IPS DF 4.7 (cell line): ENCODE data around the gene ESYT2.
"Not testable (repeated sequence)": the region's sequence is repeated elsewhere in the genome, so short reads cannot be mapped to it uniquely, and the experiment has no call there.

Source experiments
- DNase-seq: peaks from one replicate; pipeline ENCODE4 v3.0.0-alpha.2; 2013; ENCODE audit warnings: low spot score; ENCODE audit errors: extremely low read depth

ESYT2 gene, protein sequence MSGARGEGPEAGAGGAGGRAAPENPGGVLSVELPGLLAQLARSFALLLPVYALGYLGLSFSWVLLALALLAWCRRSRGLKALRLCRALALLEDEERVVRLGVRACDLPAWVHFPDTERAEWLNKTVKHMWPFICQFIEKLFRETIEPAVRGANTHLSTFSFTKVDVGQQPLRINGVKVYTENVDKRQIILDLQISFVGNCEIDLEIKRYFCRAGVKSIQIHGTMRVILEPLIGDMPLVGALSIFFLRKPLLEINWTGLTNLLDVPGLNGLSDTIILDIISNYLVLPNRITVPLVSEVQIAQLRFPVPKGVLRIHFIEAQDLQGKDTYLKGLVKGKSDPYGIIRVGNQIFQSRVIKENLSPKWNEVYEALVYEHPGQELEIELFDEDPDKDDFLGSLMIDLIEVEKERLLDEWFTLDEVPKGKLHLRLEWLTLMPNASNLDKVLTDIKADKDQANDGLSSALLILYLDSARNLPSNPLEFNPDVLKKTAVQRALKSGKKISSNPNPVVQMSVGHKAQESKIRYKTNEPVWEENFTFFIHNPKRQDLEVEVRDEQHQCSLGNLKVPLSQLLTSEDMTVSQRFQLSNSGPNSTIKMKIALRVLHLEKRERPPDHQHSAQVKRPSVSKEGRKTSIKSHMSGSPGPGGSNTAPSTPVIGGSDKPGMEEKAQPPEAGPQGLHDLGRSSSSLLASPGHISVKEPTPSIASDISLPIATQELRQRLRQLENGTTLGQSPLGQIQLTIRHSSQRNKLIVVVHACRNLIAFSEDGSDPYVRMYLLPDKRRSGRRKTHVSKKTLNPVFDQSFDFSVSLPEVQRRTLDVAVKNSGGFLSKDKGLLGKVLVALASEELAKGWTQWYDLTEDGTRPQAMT

DNA sequence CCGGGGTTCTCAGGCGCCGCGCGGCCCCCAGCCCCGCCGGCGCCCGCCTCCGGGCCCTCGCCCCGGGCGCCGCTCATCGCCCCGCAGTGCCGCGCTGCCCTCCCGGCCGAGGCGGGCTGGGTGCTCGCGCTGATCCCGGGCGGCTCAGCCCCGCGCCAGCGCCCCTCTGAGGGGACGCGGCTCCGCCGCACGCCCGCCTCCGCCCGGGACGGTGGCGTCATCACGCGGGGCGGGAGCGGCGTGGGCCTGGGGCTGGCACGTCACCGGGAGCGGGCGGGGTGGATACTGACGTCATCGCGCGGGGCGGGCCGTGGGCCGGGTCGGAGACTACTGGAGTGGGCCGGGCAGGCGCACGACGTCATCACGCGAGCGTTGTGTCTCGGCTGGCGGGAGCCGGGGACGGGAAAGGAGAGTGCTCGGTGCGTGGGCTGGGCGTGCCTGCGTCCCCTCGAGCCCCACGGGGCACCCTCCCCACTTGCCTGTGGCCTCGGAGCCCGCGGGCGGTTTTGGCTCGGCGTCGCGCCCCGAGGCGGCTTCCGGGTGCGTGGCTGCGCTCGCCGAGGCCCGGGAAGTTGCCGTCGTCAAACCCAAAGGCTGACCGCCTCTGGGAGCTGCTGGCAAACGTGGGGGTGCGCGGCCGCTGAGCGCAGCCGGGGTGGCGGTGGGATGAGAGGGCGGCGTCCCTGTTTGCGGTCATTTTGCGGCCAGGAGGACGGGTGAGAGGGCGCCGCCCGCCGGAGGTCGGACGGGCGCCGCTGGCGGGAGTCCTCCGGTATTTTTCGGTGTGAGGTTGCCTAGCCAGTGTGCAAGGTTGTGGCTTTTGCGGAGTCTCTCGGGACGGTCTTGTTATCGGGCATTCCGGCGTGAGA lies at the start of gene ESYT2:
Gene ESYT2, minus strand, starts transcription at position 168 of the 869 bp plus-strand sequence. Its CDS starts 91 bp downstream, at position 77.
- no peak for DNase-seq

DNA sequence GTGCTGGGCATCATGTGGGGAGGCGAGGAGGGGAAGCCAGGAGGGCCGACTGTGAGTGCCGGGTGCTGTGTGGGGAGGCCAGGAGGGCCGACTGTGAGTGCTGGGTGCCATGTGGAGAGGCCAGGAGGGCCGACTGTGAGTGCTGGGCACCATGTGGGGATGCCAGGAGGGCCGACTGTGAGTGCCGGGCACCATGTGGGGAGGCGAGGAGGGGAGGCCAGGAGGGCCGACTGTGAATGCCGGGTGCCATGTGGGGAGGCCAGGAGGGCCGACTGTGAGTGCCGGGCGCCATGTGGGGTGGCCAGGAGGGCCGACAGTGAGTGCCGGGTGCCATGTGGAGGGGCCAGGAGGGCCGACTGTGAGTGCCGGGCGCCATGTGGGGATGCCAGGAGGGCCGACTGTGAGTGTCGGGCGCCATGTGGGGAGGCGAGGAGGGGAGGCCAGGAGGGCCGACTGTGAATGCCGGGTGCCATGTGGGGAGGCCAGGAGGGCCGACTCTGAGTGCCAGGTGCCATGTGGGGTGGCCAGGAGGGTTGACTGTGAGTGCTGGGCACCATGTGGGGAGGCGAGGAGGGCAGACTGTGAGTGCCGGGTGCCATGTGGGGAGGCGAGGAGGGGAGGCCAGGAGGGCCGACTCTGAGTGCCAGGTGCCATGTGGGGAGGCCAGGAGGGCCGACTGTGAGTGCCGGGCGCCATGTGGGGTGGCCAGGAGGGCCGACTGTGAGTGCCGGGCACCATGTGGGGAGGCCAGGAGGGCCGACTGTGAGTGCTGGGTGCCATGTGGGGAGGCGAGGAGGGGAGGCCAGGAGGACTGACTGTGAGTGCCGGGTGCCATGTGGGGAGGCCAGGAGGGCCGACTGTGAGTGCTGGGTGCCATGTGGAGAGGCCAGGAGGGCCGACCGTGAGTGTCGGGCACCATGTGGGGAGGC lies 49.1 kb upstream of the ESYT2 start:
- DNase-seq = not testable (repeated sequence)

DNA sequence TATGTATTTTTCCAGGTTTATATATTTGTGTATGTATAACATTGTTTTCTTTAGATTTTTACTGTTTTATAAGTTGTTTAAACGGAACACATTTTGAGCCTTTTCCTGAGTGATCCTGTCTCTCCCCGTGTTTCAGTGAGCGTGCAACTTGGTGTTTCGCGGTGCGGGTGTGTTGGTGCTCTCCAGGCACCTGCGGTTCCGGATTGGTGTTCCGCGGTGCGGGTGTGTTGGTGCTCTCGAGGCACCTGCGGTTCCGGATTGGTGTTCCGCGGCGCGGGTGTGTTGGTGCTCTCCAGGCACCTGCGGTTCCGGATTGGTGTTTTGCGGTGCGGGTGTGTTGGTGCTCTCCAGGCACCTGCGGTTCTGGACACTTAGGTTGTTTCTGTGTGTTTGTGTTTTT lies 47.7 kb upstream of the ESYT2 start:
- no peak for DNase-seq

DNA sequence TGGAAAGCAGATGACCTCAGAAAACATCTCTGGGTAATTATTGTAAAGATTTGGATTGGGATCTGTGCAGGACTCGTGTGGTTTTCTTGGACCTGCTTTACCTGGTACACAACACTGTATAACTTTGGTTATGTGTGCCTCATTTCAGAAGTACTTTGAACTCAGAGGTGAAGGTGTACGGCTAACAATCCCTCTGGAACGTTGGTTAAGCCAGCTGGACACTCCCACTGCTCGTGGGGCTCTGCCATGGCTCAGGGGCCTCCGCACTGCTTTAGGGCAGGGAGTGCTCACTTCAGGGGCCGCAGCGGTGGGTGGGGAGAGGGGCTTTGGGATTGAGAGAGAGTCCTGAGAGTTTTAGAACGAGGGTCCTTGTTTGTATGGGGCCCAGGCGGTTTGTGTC lies 40.6 kb upstream of the ESYT2 start:
- DNase-seq = no peak

DNA sequence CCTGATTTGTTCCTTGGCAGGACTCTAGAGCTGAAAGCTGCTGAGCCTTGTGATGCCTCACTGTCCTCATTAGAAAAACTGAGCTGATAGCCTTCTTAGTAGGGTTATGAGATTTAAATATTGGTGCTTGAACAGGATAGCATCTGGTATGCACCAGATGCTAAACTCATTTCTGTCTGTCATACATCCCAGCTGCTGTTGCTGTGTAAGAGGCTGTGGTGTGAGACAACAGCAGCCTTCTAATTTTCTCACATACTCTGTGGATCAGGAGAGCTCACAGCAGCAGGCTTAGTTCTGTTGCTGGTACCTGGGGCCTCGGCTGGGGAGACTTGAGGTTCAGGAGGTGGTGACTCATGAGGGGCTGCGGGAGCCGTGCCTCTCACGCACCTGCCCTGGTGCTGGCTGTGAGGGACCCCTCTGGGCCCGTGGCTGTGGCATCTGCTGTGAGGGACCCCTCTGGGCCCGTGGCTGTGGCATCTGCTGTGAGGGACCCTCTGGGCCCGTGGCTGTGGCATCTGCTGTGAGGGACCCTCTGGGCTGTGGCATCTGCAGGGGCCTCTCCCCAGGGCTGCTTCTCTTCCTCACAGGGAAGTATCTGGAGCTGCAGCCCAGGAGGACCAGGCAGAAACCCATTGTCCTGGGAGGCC lies 39.6 kb upstream of the ESYT2 start:
- DNase-seq = no peak

DNA sequence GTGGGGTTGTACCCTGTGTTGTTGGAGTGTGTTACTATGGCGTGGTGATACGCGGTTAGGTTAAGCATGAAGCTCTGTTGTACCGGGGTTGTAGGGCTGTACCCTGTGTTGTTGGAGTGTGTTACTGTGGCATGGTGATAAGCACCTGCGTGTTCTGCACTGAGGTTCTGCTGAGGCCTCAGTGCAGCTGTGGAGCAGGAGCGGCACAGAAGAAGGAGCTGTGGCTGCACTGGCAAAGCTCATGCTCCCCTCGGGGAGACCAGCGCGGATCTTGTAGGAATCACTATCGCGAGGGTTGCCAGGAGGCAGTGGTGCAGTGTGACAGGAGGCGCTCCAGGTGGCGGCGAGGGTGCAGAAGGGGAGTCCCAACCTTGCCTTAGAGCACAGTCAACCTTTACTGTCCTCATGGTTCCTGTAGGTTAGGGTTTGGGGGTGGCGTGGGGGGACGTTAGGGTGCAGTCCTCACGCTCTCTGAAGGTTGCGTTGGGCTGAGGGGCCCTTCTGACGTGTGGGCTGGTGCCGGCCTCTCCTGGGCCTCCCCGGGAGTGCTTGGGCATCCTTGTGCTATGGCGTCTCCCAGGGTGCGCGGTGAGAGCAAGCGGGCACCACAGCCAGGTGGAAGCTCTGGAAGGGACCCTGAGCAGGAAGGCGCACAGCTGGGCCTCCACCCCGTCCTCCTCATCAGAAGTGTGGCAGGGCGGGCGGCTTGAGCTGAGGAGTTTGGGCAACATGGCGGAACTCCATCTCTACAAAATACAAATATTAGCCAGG lies 38.1 kb upstream of the ESYT2 start:
- no peak for DNase-seq

DNA sequence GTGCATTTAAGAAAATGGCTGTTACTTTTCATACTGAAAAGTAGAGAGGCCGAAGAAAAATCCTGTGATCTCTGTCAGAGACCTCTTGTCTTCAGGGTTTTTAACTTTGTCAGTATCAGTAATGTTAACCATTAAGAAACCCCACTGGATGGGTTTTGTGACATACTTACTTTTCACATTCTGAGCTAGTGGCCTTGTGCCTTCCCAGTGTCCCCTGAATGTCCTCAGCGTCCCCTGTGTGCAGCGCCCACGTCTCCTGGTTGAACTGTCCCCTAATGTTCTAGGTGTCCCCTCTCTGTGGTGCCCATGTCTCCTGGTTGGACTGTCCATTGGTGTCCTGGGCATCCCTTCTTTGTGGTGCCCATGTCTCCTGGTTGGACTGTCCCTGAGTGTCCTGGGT lies 36.7 kb upstream of the ESYT2 start:
- no peak for DNase-seq

DNA sequence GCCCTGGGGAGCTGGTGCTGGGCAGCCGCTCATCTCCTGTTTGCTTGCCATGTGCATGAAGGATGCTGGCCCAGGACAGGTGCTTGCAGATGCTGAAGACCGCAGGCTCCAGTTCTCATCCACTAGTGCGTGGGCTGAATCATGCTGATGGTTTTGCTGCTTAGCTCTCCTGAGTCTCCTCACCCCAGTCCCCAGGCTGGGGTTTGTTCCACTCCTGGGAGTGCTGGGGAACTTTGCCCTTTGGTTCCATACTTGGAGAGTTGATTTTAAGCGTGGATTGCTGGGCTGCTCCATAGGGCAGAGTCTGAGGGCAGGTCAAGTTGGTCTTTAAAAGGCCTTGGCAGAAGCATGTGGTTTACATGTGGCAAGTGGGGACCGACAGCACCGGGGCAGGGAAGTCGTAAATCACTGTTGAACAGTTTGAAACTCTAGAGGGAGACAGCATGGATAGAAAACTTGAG lies 36.2 kb upstream of the ESYT2 start:
- no peak for DNase-seq

DNA sequence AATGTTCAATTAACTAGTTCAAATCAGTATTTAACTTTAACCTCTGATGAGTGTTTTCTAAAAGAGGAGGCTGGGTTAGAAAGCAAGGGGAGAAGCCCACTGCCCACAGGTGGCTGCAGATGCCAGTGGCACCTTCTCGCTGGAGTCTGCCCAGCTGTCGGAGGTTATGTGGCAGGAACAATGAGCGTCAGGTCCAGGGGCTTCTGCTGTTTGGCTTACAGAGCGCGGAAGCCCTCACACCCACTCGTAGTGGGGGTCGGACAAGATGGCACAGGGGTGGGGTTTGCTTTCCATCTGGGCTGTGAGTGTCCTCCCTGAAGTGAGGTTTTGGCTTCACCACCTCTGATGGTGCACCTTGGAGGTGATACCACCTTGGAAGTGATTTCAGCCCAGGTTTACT lies 35.5 kb upstream of the ESYT2 start:
- no peak for DNase-seq

DNA sequence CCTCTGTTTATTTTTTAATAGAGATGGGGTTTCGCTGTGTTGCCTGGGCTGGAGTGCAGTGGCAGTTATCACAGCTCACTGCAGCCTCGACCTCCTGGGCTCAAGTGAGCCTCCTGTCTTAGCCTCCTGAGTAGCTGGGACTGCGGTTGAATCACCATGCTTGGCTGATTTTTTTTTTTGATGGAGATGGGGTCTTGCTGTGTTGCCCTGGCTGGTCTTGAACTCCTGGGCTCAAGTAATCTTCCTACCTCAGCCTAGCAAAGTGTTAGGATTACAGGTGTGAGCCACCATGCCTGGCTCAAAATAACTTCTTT lies 35.2 kb upstream of the ESYT2 start:
- no peak for DNase-seq

DNA sequence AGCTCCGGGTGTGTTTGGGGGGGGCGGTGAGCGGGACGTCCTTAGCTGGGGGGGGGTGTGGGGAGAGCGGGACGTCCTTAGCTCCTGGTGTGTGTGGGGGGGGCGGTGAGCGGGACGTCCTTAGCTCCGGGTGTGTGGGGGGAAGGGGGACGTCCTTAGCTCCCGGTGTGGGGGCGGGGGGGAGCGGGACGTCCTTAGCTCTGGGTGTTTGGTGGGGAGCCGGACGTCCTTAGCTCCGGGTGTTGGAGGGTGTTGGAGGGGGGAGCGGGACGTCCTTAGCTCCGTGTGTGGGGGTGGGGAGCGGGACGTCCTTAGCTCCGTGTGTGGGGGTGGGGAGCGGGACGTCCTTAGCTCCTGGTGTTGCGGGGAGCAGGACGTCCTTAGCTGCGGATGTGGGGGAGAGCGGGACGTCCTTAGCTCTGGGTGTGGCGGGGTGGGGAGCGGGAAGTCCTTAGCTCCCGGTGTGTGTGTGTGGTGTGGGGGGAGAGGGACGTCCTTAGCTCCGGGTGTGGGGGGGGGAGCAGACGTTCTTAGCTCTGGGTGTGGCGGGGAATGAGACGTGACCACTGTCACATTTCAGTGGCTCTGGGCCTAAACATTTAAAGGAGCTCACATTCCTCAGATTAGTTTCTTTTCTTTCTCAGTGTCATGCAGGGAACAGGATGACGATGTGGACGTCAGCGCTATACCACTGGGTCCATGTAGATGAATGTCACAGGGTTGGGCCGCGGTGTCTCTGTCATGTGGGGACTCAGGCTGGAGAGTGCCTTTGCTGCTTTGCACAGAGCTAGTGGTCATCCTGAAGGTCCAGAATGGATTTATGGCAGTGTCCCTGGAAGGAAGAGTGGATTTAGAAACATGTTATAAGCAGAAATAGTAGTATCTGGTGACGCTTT lies 34.5 kb upstream of the ESYT2 start:
- DNase-seq = no peak

DNA sequence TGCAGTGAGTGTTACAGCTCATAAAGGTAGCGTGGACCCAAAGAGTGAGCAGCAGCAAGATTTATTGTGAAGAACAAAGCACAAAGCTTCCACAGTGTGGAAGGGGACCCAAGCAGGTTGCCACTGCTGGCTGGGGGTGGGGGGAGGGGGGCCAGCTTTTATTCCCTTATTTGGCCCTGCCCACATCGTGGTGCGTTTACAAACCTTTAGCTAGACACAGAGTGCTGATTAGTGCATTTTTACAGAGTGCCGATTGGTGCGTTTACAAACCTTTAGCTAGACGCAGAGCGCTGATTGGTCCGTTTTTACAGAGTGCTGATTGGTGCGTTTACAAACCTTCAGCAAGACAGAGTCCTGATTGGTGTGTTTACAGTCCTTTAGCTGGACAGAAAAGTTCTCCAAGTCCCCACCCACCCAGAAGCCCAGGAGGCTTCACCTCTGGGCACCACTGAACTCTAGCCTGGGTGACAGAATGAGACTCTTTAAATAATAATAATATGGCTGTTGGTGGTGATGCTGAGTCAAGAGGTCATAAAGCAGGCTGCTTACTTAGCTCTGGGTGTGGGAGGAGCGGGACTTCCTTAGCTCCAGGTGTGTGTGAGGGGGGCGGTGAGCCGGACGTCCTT lies 33.8 kb upstream of the ESYT2 start:
- DNase-seq = not testable (repeated sequence)

DNA sequence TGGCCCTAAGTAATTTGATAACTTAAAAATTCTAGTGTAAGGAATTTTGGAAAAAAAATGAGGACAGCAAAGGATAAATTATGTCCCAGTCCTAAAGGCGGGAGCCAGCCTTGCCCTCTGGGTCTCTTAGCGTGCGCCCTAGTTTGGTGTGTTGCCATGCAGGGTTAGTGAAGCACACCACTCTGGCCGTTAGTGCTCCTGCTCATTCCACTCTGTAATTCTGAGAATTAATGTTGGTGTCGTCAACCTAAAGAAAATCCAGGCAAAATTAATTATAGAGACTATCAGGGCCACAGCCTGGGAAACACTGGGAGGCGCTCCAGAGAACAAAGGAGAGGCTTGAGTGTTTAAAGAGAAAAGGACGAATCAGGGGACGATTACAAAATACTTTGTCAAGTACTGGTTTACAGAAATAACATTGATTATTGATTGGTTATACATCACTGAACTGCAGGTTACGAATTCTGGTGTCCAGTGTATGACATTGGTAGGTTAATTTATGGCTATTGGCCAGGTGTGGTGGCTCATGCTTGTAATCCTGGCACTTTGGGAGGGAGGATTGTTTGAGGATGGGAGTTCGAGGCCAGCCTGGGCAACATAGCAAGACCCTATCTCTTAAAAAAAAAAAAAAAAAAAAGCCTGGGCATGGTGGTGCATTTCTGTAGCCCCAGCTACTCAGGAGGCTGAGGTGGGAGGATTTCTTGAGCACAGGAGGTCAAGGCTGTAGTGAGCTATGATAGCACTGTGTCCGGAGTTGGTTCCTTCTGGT lies 32.8 kb upstream of the ESYT2 start:
- DNase-seq = no peak

DNA sequence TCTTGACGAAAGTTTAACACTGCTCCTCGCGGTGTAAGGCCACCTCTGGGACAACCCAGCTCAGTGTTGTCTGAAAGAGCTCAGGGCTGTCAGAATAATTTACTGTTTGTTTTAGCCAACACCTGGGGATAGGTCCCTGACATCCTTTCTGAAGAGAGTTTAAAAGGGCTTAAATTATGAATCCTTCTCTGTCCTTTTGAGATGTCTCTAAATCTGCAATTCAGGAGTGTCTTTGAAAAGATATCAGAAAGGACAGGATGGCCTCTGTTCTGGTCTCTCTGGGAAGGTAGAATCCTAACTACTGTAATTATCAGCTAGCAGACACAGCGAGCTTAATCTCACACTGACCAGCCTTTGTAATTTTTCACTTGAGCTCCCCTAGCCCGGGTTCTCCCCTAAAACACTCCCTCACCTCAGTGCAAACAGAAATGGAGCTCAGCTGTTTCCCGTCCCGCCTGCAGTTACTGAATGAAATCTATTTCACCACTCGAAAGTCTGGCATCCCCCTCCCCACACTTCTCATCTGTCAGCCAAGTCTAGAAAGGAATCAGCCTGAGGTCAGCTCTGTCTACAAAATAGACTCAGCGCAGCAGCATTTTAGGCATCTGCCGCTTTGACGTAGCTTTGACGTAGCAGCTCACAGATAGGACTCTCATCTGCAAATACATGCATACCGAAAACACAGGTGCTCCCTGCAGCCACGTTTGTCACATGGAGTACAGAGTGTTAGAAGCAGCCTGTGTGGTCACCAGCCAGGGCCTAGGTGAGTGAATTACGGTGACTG lies 31.9 kb upstream of the ESYT2 start:
- no peak for DNase-seq

DNA sequence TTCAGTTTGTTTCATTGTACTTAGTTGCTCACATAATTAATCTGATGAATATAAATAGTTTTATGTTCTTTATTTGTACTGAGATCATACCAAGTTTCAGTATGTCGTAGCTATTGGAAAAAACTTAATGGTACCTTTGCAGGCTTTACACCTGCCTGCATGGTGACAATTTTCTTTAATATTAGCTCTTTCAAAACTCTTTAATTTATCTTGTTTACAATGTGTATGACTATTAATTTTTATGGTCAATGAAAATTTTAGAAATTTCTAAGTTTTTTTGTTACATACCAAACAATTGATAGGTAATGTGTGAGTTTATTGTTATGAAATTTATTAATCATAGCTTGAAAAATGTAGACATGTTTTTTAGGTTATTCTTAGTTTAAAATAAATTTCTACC lies 31.1 kb upstream of the ESYT2 start:
- no peak for DNase-seq
